ENCODE measurements around the gene REL. TPM values are rescaled to one million over a fixed set of nuclear protein-coding genes. Genes with fewer than 3 reads are reported as not detected.
"Not testable (repeated sequence)": the region's sequence is repeated elsewhere in the genome, so short reads cannot be mapped to it uniquely, and the experiment has no call there.

The REL gene
- total RNA-seq, 1 experiment from 2014 or later: 23.4 TPM

- no peaks in the 10 kb centered on the region for H3K36me3 Mint-ChIP-seq (ENCODE audit: insufficient read depth, unreplicated experiment)
- BruUV-seq (replicated peaks): no TSS peak
- no peak for TF ChIP-seq CTCF (IDR thresholded peaks at IDR 0.05; ENCODE audit: unreplicated experiment)
- no peak overlapping the region for H3K4me3 Mint-ChIP-seq (ENCODE audit: low read depth, unreplicated experiment)
- no peaks in the 10 kb centered on the region for H3K9me3 Mint-ChIP-seq (ENCODE audit: low read depth, unreplicated experiment)
- H3K4me1 Mint-ChIP-seq (ENCODE audit: low read depth, unreplicated experiment): peaks cover 7% of the 10 kb centered on the region
- H3K27ac Mint-ChIP-seq (ENCODE audit: unreplicated experiment): no peak overlapping the region
- peaks cover 23% of the 10 kb centered on the region for H3K27me3 Mint-ChIP-seq (ENCODE audit: unreplicated experiment)
- no peak for DNase-seq
- intact Hi-C loops (cut with micrococcal nuclease; ENCODE audit: unreplicated experiment): no loop called here
- CTCF ChIA-PET: no interaction called here
Observed at GRCh38 chr2:60857056-60857455, 24.3 kb upstream of the REL start.

GRCh38 chr2:60858897-60859311 lies 22.5 kb upstream of the REL start:
- intact Hi-C loops (cut with micrococcal nuclease; ENCODE audit: unreplicated experiment): no loop called here
- no peak for TF ChIP-seq CTCF (IDR thresholded peaks at IDR 0.05; ENCODE audit: unreplicated experiment)
- CTCF ChIA-PET: no interaction called here
- no TSS peak for BruUV-seq (replicated peaks)
- Mint-ChIP-seq H3K27ac (ENCODE audit: unreplicated experiment) (no peak overlapping the region), H3K9me3 (ENCODE audit: low read depth, unreplicated experiment) (no peaks in the 10 kb centered on the region), H3K36me3 (ENCODE audit: insufficient read depth, unreplicated experiment) (no peaks in the 10 kb centered on the region), H3K4me1 (ENCODE audit: low read depth, unreplicated experiment) (peaks cover 7% of the 10 kb centered on the region), H3K27me3 (ENCODE audit: unreplicated experiment) (peaks cover 4% of the 10 kb centered on the region), H3K4me3 (ENCODE audit: low read depth, unreplicated experiment) (no peak overlapping the region)
- no peak for DNase-seq

- no TSS peak for BruUV-seq (replicated peaks)
- H3K4me1 Mint-ChIP-seq (ENCODE audit: low read depth, unreplicated experiment): peaks cover 7% of the 10 kb centered on the region
- no peak for DNase-seq
- CTCF ChIA-PET: no interaction called here
- no peaks in the 10 kb centered on the region for H3K36me3 Mint-ChIP-seq (ENCODE audit: insufficient read depth, unreplicated experiment)
- H3K27ac Mint-ChIP-seq (ENCODE audit: unreplicated experiment): no peak overlapping the region
- no peak for TF ChIP-seq CTCF (IDR thresholded peaks at IDR 0.05; ENCODE audit: unreplicated experiment)
- H3K4me3 Mint-ChIP-seq (ENCODE audit: low read depth, unreplicated experiment): no peak overlapping the region
- no peaks in the 10 kb centered on the region for H3K27me3 Mint-ChIP-seq (ENCODE audit: unreplicated experiment)
- no peaks in the 10 kb centered on the region for H3K9me3 Mint-ChIP-seq (ENCODE audit: low read depth, unreplicated experiment)
- intact Hi-C loops (cut with micrococcal nuclease; ENCODE audit: unreplicated experiment): no loop called here
Observed at GRCh38 chr2:60861736-60862135, 19.6 kb upstream of the REL start.

- DNase-seq: no peak
- no peak for TF ChIP-seq CTCF (IDR thresholded peaks at IDR 0.05; ENCODE audit: unreplicated experiment)
- no peak overlapping the region for H3K27ac Mint-ChIP-seq (ENCODE audit: unreplicated experiment)
- no peaks in the 10 kb centered on the region for H3K27me3 Mint-ChIP-seq (ENCODE audit: unreplicated experiment)
- no TSS peak for BruUV-seq (replicated peaks)
- CTCF ChIA-PET: interaction anchor here (0.6 kb wide), 1 partner anchor 46 kb away, joined by 3 read pairs; no protein-coding TSS in a partner anchor
- intact Hi-C loops (cut with micrococcal nuclease; ENCODE audit: unreplicated experiment): no loop called here
- H3K4me3 Mint-ChIP-seq (ENCODE audit: low read depth, unreplicated experiment): no peak overlapping the region
- H3K4me1 Mint-ChIP-seq (ENCODE audit: low read depth, unreplicated experiment): peaks cover 7% of the 10 kb centered on the region
- H3K9me3 Mint-ChIP-seq (ENCODE audit: low read depth, unreplicated experiment): peaks cover 3% of the 10 kb centered on the region
- no peaks in the 10 kb centered on the region for H3K36me3 Mint-ChIP-seq (ENCODE audit: insufficient read depth, unreplicated experiment)
Observed at GRCh38 chr2:60862642-60863041, 18.7 kb upstream of the REL start.

- H3K36me3 Mint-ChIP-seq (ENCODE audit: insufficient read depth, unreplicated experiment); H3K4me3 Mint-ChIP-seq (ENCODE audit: low read depth, unreplicated experiment); CTCF ChIA-PET; BruUV-seq (replicated peaks); DNase-seq; H3K4me1 Mint-ChIP-seq (ENCODE audit: low read depth, unreplicated experiment); intact Hi-C loops (cut with micrococcal nuclease; ENCODE audit: unreplicated experiment); H3K27ac Mint-ChIP-seq (ENCODE audit: unreplicated experiment); H3K27me3 Mint-ChIP-seq (ENCODE audit: unreplicated experiment); H3K9me3 Mint-ChIP-seq (ENCODE audit: low read depth, unreplicated experiment): not testable (repeated sequence)
Observed at GRCh38 chr2:60865361-60865760, 16.0 kb upstream of the REL start.
